ENCODE measurements around the gene NKAIN2.
"Not testable (repeated sequence)": the region's sequence is repeated elsewhere in the genome, so short reads cannot be mapped to it uniquely, and the experiment has no call there.

The NKAIN2 gene

DNA sequence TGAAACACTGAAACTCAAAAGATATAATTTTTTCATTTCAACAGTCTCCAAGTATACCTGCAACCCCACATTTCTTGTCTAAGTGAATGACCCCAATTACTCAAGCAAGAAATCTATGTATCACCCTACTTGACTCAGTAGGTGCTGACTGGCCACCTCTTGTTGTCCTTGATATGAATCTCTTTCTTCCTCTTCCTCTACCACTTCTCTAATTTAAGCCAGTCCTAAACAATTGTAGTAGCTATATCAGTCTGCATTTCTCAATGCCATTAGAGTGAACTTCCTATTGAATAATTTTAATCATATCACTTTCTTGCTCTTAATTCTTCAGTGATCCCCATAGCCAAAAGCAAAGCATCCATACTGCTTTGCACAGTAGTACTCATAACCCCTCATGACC is 93.2 kb downstream of the NKAIN2 start:
- no peak for DNase-seq

DNA sequence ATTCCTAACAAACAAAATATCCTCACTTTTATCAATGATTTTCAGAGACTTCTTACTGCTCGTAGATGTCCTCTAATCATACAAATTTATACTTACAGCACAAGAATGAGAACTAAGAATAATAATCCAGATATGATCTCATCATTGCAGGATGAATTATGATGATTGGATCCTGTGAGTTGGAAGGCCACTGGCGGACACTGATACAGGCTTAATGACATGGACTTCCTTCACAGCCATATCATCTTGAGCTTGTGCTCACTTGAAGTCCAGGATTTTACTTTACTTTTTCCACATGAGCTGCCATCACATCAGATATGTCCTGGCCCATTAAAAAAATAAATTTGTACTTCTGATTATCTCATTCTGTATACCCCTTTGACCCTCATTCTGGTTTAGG is 94.3 kb downstream of the NKAIN2 start:
- DNase-seq: no peak

DNA sequence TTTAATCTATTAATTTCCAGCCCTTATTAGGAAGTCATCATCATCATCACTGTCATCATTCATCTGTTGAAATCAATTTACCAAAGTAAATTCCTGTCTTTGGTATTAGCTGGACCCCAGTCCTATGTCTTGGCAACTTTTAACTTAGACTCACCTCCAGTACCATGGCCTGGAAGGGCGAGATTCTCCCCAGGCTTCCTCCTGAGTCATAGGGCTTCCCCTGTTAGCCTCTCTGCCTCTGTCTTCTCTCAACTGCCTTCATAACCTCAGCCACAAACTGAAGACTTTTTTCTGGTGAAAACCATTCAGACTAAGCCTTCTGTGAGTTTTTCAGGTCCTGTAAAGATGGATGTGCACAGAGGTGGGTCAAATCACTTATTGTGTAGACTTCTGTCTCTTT is 95.0 kb downstream of the NKAIN2 start:
- no peak for DNase-seq

DNA sequence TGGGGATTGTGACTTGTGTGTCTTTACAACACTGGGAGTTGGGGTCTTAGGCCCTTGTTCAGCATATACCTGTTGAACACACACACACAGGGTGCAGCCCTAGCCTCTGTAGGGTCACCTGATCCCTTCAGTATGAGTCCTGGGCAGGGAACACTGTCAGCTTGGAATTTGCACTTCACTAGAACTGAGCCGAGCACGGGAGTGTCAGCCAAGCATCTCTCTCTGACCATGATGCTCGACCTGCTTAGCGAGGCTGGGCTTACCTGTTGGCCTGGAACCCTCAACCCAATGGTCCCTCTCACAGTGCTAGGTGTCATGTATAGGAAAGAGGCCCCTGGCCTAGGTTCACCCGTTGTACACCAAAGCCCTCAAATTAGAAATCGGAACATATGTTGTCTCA is 96.1 kb downstream of the NKAIN2 start:
- no peak for DNase-seq

DNA sequence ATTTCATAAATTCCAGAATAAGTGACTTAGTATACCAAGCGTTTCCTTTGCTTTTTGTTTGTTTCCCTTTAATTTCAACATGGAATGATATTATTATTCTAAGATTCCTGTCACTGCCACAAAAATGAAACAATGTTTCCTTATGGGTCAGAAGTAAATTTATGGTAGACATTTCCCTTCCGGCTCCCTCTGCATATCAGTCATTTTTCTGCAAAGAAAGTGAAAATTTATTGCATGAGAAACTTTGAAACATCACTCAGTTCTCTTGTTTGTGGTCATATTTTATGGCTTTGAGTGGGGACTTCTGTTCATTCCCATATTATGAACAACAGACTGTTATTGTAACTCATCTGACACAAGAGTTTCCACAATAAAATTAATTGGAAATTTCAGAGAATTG is 97.8 kb downstream of the NKAIN2 start:
- no peak for DNase-seq

DNA sequence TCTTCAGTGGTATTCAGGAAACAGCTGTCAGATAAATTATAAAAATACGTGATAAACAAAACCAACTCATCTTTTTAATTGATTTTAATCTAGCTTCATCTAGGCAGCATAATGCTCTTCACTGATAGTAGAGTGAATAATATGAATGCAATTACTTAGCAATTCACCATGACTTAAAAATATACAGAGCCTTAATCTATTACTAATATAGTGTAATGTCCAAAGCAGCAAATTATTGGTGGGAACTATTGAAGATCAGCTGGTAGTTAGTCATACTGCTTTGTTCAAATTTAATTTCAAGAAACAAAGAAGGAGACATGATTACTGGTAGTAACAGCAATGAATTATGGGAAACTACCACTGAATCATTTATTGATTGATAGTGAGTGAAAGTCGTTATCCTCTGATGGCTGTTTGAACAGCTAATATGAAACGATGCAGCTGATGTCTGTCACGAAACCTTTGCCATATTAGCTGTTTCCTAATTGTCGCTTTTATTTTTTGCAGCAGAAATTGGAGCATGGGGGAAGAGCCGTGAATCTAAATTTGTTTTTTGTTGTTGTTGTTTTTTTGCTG is 99.2 kb downstream of the NKAIN2 start:
- DNase-seq: no peak

DNA sequence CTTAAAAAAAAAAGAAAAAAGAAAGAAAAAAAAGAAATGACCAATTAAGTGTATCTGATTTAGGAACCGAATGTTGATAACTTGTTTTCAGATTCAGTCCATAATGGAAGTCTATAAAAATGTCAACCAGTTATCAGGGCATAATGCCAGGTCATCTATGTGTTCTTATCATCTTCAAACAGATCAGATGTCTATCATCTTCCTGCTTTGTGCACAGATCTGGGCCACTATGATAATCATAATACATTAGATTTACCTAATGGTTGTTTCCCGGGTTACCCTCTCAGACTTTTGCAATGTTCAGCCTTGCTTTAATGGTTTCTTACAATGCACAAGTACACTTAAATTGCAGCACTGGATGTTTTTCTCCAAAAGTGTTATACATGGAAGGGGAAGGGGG is 100.6 kb downstream of the NKAIN2 start:
- no peak for DNase-seq

DNA sequence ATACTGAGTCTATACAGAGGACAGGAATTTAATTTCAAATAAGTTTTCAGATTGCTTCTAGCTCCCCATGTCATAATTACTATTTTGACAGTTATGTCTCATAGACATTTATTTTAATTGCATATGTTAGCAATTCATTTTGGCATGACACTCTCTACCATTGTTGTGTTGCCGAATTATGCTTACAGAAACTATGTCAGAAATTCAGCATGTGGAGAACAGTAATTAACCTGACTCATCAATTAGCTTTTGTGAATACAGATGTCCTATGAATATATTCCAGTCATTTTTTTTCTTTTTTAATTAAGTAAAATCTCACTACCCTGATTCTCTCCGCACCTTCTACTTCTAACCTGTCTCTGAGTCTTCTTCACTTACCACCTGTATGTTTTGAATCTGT is 105.1 kb downstream of the NKAIN2 start:
- no peak for DNase-seq

DNA sequence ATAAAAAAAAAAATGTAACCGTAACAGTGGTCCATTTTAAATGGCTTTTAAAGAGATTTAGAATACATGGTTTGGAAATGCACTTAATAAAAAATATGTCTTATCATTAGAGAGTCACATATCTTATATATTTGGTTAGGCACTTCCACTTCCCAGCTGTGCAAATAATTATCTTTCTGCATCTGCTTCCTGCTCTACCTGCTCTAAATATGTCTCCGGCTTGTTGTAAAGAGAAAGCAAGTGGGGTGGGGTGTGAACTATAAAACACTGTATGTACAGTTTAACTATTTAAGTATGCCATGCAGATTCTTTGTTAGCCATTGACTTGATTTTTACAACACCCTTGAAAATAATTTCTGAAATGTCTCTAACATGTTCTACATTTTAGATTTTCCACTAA is 106.3 kb downstream of the NKAIN2 start:
- DNase-seq: no peak

DNA sequence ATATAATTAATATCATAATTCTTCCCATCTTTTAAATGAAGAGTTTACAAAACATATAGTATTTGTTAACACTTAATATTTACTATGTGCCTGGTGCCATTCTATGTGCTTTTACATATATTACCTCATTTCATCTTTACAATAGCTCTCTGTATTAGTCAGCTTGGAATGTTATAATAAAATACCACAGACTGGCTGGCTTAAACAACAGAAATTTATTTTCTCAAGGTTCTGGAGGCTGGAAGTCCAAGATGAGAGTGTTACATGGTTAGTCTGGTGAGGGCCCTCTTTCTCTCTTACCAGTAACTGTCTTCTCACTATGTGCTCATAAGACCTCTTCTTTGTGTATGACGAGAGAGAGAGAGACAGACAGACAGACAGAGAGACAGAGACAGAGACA is 110.2 kb downstream of the NKAIN2 start:
- no peak for DNase-seq

DNA sequence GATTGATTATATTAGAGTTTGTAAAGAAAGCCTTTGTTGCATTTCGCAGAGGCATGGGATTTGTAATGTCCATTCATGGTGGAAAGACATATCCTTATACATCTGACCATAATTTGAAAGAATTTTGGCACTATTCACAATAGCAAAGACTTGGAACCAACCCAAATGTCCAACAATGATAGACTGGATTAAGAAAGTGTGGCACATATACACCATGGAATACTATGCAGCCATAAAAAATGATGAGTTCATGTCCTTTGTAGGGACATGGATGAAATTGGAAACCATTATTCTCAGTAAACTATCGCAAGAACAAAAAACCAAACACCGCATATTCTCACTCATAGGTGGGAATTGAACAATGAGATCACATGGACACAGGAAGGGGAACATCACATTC is 119.7 kb downstream of the NKAIN2 start:
- not testable (repeated sequence) for DNase-seq

DNA sequence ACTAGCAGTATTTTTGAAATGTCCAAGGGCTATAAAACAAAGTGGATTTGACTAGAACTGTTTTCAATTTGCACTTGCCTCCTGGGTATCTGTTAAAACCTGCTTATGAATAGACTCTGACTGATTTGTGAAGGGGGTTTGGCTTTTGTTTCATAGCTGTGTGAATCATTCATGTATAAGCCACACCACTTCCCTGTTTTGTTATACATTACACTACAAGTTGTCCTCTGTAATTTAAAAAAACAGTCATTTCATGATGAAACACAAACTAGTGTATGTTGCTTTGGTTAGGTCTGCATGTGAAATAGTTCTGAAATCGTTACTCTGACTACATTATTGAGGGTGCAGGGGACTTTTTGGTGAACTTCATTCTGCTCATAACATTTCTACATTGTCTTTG is 121.7 kb downstream of the NKAIN2 start:
- DNase-seq: no peak

DNA sequence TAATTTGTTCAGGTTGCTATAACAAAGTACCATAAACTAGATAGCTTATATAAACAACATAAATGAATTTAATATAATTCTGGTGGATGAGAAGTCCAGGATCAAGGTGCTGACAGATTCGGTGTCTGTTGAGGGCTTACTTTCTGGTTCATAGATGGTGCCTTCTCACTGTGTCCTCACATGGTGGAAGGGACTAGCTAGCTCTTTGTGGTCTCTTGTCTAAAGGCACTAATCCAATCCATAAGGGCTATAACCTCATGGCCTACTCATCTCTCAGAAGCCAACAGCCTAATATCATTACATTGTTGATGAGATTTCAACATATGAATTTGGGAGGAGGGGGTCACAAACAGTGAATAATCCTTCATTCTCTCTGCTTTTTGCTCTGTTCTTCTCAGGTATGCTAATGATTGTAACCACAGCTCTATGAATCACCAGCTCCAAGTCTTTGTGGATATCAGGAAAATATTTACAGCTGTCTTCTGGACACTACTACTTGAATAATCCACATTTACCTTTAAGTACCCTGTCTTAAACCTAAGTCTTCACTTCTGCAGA is 122.3 kb downstream of the NKAIN2 start:
- no peak for DNase-seq

DNA sequence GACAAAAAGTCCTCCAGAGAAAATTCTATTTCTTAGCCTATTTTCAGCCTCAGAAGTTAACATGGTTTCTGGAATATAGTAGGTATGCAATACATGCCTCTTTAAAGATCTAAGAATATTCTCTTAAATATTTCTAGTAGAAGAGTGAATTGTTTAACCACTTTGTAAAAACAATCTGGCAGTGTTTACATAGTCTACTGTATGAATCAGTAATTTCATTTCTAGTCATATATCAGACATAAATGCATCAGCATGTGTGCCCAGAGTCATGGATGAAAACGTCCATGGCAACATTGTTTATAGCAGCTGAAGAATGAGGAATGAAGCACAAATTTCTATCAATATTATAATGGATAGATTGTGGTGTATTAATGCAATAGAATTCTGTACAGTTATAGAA is 124.9 kb downstream of the NKAIN2 start:
- no peak for DNase-seq

DNA sequence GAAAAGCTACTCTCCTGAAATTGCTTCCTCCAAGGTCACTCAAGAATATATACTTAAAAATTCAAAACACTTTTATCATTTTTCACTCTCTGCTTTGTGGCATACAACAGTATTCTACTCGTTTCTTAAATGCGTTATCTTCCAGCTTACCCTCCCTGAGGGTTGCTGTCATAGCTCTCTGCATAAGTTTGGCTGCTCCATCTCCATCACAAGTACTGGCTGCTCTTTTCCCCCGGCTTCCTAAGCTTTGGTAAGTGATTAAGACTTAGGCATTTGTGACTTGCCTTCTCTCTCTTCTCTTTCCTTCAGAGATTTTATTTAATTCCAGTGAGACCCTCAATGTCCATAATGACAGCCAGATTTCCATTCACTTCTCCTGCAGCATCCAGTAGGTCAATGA is 128.3 kb downstream of the NKAIN2 start:
- DNase-seq: no peak

DNA sequence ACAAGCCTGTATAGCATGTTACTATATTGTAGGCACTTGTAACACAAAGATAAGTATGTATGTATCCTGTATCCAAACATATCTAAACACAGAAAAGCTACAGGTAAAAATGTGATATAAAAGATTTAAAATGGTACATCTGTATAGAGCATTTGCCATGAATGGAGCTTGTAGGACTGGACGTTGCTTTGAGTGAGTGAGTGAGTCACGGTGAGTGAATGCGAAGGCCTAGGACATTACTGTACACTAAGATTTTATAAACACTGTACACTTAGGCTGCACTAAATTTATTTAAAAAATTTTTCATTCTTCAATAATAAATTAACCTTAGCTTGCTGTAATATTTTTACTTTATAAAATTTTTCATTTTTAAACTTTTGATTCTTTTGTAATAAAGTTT is 136.9 kb downstream of the NKAIN2 start:
- no peak for DNase-seq

DNA sequence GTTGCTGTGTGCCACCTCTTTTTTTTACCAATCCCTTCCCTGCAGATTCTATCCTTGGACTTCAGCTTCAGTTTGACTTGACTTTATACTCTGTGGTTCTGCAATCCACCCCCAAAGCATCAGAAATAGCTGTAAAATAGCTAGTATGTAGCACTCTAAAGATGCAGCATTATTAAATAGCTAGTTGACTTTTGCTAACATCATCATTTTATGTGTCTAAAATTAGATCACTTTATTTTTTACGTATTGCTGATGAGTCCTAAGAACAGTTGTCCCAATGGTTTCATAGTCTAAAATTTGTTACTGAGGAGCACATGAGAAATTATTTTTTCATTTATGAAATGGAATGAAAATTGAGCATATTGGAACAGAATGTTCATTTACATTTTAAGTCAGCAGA is 138.2 kb downstream of the NKAIN2 start:
- DNase-seq: no peak

DNA sequence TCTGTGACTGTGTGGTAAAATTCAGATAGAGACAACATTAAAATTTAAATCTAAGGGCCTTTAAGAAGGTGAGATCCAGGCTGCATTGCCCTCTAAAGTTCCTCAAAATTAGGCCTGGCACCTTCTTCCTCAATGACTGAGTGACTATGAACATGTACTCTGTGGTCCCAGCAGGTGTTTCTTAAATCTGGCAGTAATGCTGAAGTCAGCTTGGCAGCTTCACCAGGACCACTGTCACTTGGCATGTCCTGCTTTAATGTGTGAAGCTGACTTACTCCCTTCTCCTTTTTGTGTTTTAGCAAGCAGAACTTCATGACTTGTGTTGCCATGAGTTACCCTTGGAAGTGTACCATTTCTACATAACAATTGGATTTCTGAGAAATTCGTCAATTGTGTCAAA is 141.7 kb downstream of the NKAIN2 start:
- DNase-seq: no peak

DNA sequence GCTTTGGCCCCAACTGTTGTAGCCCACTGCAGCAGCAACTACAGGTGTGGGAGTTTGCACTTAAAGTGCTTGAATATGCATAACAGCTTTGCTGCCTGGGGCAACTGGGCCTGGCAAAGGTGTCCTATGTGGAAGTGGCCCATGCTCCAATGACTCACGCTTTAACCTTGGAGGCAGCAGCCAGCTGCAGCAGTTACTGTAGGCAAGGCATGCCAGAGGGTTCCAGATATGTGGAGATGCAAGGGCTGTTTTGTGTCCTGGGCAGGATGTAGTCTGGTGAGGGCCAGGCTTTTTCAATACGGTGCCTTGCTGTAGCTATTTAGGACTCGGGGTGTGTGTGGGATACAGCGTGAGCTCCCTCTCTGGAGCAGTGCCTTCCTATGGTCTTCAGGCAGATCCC is 150.3 kb downstream of the NKAIN2 start:
- DNase-seq: no peak

DNA sequence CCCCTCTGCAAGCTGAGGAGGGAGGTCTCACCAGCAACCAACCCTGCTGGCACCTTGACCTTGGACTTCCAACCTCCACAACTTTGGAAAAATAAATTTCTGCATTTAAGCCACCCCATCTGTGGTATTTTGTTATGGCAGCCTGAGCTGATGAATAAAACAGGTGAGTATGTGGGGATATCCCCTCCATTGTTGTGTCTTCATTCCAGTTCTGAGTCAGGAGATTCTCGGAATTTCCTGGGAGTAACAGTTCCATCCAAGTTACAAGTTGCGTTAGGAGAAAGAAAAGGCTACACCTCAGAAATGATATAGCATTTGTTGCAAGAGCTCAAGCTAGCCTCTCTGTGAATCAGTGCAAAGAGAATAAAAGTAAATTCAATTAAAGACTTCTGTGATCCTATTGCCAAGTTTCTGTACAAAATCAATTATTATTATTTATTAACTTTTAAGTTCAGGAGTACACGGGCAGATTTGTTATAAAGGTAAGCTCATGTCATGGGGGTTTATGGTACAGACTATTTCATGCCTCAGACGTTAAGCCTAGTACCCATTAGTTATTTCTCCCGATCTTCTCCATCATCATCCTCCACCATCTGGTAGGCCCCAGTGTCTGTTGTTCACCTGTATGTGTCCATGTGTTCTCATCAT is 153.0 kb downstream of the NKAIN2 start:
- DNase-seq: no peak

DNA sequence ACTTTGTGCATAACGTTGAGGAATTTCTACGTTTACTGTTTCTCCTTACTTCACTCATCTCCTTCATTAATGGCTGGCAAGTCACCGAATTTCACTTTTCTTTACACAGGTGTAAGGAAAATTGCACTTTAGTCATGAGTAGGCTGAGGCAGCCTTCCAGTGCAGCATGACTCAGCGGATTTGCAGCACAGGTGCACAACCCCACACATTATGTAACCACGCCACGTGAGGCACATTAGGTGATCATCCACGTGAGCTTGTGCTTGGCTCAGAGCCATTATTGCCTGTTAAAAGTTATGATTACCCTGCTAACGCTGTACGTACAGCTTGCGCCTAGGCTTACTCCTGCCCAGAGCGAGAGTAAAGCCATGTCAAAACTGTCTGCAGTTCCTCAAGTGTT is 158.8 kb downstream of the NKAIN2 start:
- DNase-seq: no peak

DNA sequence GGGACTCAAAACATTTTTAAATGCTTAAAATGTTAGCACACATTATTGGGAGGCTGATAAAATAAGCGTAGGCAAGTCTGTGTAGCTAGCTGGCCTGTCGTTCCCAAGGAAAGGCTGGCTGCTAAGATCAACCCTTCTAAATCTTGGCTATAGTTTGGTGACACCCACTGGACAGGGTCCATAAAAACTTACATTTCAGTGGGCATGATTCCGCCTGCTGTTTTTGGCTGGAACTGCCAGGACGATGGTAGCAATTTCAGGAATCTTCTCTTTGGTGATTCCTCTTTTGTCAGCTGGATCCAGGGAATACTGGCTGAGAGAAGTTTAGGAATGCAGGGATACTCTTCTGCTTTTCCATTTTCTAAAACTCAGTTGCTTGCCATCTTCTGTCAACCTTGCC is 162.2 kb downstream of the NKAIN2 start:
- DNase-seq: no peak

DNA sequence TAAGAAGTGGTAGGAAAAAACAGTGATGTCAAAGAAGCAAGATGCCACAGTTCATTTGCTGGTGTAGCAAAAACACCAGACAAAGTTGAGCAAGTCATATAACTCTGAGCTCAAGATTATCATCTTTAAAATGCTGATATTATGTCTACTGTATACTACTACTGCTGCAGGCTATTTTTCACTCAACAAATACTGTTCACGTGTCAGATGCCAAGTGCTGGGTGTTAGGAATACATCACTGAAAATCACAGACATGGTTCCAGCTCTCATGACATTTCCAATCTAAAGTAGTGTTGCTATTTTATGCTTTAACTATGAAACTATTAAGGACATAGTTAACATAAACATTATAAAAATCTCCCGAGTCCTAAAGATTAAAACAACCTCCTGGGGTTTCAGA is 163.0 kb downstream of the NKAIN2 start:
- no peak for DNase-seq

DNA sequence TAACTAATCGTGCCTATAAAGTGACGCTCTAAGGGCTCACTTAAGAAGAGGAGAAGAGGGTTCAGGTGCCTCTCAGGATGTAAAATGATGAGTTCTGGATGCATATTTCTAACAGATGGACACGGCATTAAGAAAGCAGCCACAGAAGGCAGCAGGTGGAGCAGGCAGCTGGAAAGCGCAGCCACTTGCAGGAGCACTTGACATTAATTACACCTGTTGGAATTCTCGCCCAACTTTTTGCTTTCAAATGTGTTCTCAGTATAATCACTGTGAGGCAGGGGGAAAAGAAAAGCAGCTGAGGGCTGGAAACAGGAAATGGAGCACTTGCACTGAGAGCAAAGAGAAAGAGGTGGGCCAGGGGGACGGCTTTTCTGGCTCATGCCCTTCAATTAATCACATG is 164.2 kb downstream of the NKAIN2 start:
- DNase-seq: no peak

Data from stimulated activated CD4-positive, alpha-beta T cell treated with anti-CD3 and anti-CD28 coated beads, Interleukin-4, amount 100 ng/mL, for 4 hours (primary cell).